Measurements from ENCODE around the gene ZFPM1. TPM values are rescaled to one million over a fixed set of nuclear protein-coding genes. Genes with fewer than 3 reads are reported as not detected.

The ZFPM1 gene
- total and polyA plus RNA-seq, 2 of the 8 experiments (the other 6 are each of a cell fraction or from before 2014, with no cell fraction given), result 0.74 to 4.8 TPM

DNA sequence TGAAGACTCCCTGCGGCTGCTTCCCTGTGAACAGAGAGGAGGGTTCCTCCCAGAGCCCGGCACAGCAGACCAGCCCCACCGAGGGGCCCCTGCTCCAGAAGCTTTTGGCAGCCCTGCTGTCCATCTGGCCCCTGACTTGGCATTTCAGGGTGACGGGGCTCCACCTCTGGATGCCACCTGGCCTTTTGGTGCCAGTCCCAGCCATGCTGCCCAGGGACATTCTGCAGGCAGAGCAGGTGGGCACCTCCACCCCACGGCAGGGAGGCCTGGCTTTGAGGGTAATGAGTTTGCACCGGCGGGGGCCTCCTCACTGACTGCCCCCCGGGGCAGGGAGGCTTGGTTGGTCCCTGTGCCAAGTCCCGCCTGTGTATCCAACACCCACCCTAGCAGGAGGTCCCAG, 20.3 kb upstream of the ZFPM1 start:
- Histone ChIP-seq H3K36me3 (ENCODE audit: control insufficient read depth in 2 of 4, insufficient read depth in 4 of 4, low read length in 3 of 4) (no peaks in the 10 kb centered on the region), H2BK20ac (ENCODE audit: low read length) (no peak overlapping the region), H2AFZ (ENCODE audit: low read length) (no peak overlapping the region), H4K91ac (replicated peaks; ENCODE audit: insufficient read length, low read length) (no peak overlapping the region), H3K14ac (ENCODE audit: insufficient read length) (no peak overlapping the region), H3K23ac (ENCODE audit: insufficient read length) (no peak overlapping the region), H3K4ac (replicated peaks; ENCODE audit: insufficient read length, low read depth, low read length) (no peak overlapping the region), H4K20me1 (replicated peaks in 1 of 2; ENCODE audit: control insufficient read depth in 1 of 2, insufficient read depth in 2 of 2, low read length in 2 of 2) (no peaks in the 10 kb centered on the region), H3K4me1 (replicated peaks in 1 of 4; ENCODE audit: control insufficient read depth in 3 of 4, insufficient read depth in 4 of 4, low read length in 3 of 4) (peaks cover 0 to 5% (median 2%) of the 10 kb centered on the region in 4 experiments; a peak in 2 of 7 replicates), H2BK5ac (ENCODE audit: low read depth, low read length) (no peak overlapping the region), H3K56ac (replicated peaks; ENCODE audit: insufficient read length, low read depth, low read length) (no peak overlapping the region), H3K9me3 (ENCODE audit: insufficient read depth in 2 of 2, low read depth in 1 of 2, low read length in 1 of 2) (no peaks in the 10 kb centered on the region; a peak in 1 of 4 replicates), H3K4me2 (ENCODE audit: insufficient read depth in 1 of 2, low read depth in 2 of 2, low read length in 2 of 2) (no peak overlapping the region), H2BK15ac (ENCODE audit: low read length) (no peak overlapping the region), H3K23me2 (ENCODE audit: low read depth, low read length) (no peaks in the 10 kb centered on the region), H3K27ac (ENCODE audit: low read depth, low read length) (no peak overlapping the region), H3K27me3 (replicated peaks in 1 of 4; ENCODE audit: control insufficient read depth in 3 of 4, extremely low read depth in 1 of 4, insufficient read depth in 3 of 4, low read length in 3 of 4) (peaks cover 0 to 24% (median 16%) of the 10 kb centered on the region in 4 experiments; a peak in 5 of 7 replicates), H3K4me3 (ENCODE audit: extremely low read depth in 1 of 4, insufficient read depth in 2 of 4, low read depth in 3 of 4, low read length in 4 of 4) (no peak overlapping the region), H2AK5ac (ENCODE audit: low read depth, low read length) (no peak overlapping the region), H2BK120ac (replicated peaks; ENCODE audit: low read depth, low read length) (no peak overlapping the region), H4K5ac (ENCODE audit: insufficient read length, low read depth, low read length) (no peak overlapping the region), H2BK12ac (ENCODE audit: low read depth, low read length) (no peak overlapping the region), H3K18ac (ENCODE audit: extremely low read depth, low read length) (no peak overlapping the region), H4K8ac (ENCODE audit: extremely low read depth, insufficient read depth, low read length) (no peak overlapping the region), H3K79me2 (ENCODE audit: control insufficient read depth in 1 of 2, insufficient read depth in 2 of 2, low read length in 2 of 2) (no peaks in the 10 kb centered on the region), H3K79me1 (ENCODE audit: low read depth, low read length) (no peaks in the 10 kb centered on the region), H3K9ac (replicated peaks in 1 of 4; ENCODE audit: extremely low read depth in 1 of 4, low read depth in 3 of 4, low read length in 3 of 4) (no peak overlapping the region)
- WGBS, 2 experiments (ENCODE audit: extremely low coverage in 1 of 2, insufficient coverage in 1 of 2, insufficient read length in 1 of 2, insufficient replicate concordance in 2 of 2, low coverage in 1 of 2, low lambda C conversion rate in 2 of 2, missing lambda C conversion rate in 1 of 2), result 87% methylated on average over 8 of the region's 9 CpGs; no CpG with 5 or more reads in 1 of the 2 experiments
- no peak for FAIRE-seq
- ChIA-PET POLR2A (ENCODE audit: partially characterized antibody) (no interaction called here), CTCF (ENCODE audit: partially characterized antibody) (interaction anchor here (0.9 to 1.1 kb wide), 2 partner anchors 36 to 72 kb away, joined by 3 read pairs; no protein-coding TSS in a partner anchor)
- no peak for DNase-seq (ENCODE audit: low read depth in 1 of 2, low spot score in 2 of 2)
- no peak for TF ChIP-seq CBX5 (IDR thresholded peaks at IDR 0.05; ENCODE audit: low read depth, low read length)
